GM18870 (cell line): ENCODE results near the gene DEFB123.
A peak's percentile ranks its signal among the peaks of the same experiment; 100 is the strongest.

Experiments
- ATAC-seq: cut with Tn5 transposase; IDR thresholded peaks from one replicate; pipeline ENCODE4 v1.9.1; 2021; ENCODE audit warnings: moderate library complexity; ENCODE audit not compliant: unreplicated experiment

Gene DEFB123

DNA sequence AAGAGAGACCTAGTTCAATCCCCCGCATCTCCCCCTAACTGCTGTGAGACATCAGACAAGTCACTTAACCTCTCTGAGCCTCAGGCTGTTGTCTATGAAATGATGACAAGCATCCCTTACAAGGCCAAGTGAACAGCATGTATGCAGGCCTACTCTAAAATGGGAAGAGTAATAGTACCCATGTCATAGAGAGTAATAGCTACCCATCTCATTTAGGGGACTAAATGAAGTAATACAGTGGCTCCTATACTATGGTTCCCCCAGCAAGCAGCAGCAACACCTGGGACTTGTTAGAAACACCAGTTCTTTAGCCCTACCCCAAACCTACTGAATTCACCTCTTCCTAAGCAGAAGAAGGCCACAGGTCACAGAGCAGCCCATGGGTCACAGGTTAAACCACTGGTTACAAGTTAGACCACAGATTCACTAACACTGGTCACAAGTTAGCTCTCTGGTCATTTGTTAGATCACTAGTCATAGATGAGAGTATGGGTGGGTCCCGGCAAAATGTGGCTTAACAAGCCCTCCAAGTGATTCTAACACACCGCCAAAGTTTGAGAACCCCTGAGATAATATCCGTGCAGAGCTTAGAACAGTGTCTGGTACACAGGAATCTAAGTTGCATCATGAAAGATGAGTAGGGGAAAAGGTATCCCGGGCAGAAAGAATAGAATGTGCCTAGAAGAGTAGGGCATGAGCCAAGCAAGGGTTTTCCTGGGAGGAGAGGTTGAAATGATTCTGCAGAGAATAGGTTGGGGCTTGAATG lies 33.1 kb downstream of the DEFB123 start:
- ATAC-seq = no peak

DNA sequence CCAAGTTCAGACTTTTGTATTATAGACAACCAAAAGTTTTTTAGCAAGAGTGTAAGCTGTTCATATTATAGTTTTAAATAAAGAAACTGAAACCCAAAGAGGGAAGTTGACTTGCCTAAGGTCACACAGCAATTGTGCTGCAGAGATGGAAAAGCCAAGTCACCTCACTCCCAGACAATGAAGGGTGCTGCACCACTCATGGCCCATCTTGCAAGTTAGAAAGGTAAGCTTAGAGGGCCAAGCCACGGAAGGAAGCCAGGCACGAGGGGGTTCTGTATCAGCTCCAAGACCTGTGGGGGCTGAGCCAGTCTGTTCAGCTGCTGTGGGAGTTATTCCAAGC lies 33.6 kb downstream of the DEFB123 start:
- ATAC-seq = peak; percentile 81

DNA sequence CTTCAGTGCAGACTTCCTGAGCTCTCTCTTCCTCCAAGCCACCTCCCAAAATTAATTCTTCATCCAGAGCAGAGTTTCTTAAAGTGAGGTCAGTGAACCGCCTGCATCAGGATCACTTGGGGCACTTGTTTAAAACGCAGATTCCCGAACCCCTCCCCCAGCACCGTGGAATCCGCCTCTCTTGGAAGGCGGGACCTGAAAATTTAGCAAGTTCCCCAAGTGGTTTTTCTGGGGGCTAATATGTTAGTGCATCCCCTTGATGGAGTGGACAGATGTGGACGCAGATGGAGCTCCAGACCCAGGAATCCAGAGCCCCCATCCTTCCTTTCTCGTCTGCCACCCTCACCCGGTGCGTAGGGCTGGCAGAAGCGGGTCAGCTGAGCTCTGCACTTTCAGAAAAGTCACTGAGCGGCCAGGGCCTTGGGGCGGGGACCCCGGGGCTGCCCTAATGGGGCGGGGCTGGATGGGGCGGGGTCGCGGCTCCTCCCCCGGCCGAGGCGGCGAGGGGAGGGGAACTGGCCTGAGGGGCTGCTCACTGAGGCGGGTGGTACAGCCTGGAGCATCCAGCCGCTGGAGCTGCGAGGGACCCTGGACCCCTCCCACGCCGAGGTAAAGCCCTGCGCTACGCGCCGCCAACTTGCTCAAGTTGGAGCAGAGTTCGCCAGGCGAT lies 34.5 kb downstream of the DEFB123 start, which contains the start of the genes DEFB124 and REM1:
Gene DEFB124 (minus strand): TSS at position 370 of the 670 bp plus-strand sequence. CDS start 2,114 bp downstream, outside the sequence.
Gene REM1 (plus strand): TSS at position 531 of the 670 bp plus-strand sequence. CDS start 1,158 bp downstream, outside the sequence.
- no peak for ATAC-seq

DNA sequence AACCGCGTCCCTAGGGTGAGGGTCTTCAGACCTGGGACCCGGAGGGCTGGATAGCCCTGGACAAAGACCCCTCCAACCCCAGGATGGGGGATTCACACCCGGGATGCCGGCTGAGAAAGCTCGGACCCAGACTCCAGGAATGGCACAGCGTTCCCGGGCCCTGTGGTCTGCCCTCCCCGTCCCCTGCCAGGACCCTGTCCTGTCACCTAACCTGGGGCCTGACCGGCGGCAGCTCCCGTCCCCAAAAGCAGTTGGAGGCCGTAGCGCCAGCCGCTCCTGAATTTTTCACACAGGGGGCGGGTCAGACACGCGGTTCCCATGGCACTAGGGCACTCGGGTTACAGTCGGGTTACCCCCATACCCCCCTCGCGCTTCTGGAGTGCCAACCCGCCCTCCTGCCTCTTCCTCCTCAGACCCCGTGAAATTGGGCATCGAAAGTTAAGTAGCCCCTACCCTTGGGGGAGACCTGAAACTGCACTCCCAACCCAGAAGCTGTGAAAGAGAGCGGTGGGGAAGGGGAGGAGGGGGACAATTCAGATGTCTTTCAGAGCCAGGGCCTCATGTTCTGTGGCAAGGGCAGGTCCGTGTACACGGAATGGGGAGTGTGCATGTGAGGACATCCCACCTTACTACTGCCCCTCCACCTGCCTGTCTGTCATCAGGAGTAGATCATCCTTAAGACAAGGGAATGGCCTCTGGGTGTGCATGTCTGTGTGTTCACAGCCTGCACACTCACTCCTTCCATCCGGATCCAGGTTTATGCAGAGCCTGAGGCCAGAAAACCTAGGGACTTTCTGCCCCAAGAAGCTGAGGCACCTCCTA lies 35.3 kb downstream of the DEFB123 start:
- no peak for ATAC-seq

DNA sequence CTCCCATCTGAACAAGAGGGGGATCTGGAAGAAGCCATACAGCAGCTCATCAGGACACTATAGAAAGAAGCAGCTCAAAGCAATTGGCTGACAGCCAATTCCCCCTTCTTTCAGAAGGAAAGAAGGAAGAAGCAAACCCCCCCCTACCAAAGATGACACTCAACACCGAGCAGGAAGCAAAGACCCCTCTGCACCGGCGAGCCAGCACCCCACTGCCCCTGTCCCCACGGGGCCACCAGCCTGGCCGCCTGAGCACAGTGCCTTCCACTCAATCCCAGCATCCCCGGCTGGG lies 35.8 kb downstream of the DEFB123 start:
- ATAC-seq = no peak

DNA sequence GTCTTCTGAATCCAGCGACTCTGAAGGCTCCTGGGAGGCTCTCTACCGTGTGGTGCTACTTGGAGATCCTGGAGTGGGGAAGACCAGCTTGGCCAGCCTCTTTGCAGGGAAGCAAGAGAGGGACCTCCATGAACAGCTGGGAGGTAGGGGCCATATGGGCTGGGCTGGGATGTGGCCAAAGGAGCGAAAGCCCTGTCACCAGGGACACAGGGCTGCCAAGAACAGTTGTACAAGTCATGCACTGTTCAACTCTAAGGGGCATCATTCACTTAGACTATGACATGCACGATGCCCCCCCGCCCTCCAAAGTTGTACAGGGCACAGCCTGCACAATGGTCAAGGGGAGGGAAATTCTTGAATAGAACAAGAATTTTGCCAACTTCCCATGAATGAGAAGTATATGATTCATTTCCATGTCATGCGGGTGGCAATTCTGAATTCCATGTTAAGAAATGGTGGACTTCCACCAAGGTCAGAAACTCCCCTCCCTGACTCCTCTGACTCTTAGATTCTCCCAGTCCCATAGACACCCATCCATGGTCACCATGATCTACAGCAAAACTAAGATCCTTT lies 36.3 kb downstream of the DEFB123 start:
- no peak for ATAC-seq

DNA sequence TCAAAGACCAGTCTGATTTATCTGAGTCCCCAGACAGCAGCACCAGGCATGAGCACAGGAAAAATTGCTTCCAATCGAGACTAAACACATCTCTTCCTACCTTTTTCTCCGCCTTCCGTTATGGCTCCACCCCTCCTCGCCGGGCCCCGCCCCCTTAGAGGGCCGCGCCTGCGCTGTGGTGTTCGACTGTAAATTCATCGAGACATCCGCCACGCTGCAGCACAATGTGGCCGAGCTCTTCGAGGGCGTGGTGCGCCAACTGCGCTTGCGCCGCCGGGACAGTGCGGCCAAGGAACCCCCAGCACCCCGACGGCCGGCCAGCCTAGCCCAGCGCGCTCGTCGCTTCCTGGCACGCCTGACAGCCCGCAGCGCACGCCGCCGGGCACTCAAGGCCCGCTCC lies 43.6 kb downstream of the DEFB123 start:
- no peak for ATAC-seq

DNA sequence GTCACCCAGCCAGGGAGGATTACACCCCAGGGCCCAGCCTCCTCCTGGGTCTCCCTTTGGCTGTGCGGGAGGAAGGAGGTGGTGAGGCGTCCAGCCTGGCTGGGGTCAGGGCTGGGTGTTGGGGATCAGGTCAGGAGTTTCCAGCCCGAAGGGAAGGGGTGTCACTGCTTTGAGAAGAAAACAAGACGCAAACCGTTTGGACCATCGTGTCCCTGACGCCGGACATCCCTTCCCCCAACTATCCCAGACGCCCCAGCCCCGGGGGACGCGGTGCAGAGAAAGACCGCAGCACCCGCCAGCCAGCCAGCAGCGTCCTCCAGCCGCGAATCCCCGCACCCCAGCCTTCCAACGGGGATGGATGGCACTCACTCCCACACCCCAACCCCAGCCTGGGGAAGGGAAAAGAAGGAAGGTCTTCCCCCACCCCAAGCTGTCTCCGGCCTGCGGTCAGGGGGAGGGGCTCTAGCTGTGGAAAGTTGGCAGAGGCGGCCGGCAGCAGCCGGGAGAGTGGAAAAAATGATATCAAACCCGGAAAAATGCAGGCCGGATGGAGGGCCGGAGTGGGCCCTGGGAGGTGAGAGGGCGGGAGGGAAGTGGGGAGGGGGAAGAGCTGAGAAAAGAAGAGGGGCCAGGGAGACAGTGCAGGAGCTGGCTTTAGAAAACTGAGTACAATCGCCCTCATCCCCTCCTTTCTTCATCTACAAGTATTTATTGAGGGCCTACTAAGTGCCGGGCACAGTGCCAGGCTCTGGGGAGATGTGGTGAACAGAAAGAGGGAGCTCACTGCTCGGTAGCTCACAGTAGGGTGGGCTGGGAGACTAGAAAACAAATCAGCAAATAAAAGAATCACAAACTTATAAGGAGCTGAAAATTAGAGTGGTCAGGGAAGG lies 45.3 kb downstream of the DEFB123 start:
- ATAC-seq = no peak

DNA sequence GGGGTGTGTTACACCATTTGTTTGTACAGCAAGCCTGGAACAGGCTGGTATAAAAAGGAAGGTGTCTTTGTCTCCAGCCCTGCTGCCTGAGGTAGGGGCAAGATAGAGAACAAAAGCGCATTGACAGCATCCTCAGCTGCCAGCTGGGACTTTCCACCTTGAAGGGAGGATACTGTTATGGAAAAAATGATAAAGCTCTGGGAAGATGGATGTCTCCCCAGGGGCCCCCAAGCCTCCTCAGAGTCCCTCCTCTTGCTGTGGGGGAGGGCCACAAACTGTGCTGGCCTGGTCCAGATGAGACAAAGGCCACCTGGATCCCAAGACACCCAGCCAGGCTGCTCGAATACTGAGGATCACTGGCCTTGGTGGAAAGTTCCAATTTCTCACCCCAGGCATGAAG lies 47.7 kb downstream of the DEFB123 start:
- ATAC-seq = no peak

DNA sequence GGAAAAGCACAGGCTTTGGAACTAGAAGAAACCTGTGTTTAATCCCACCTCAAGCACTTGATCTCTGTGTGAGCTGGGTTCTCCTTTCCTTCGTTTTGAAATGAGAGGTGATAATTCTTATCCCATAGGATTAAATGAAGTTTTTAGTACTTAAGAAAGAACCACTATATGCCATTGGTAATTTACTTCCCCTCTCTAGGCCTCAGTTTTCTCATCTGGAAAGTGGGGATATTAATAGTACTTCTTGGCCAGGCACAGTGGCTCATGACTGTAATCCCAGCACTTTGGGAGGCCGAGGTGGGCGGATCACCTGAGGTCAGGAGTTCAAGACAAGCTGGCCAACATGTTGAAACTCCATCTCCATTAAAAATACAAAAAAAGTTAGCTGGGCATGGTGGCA lies 48.7 kb downstream of the DEFB123 start:
- no peak for ATAC-seq

DNA sequence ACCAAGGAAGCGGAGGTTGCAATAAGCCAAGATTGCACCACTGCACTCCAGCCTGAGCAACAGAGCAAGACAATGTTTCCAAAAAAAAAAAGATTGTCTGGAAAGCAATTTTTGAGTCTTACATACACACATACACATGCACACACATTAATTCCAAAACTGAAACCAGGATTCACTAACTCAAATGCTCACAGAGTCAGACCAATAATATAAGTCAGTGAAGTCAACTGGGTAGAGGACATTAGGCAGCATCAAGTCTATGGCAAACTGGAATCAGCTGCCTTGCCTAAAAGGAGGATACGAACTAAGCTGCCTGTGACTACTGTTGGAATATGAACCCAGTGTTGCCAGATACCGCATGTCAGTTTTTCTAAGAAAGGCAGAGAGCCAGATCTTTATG lies 50.3 kb downstream of the DEFB123 start:
- ATAC-seq = no peak

DNA sequence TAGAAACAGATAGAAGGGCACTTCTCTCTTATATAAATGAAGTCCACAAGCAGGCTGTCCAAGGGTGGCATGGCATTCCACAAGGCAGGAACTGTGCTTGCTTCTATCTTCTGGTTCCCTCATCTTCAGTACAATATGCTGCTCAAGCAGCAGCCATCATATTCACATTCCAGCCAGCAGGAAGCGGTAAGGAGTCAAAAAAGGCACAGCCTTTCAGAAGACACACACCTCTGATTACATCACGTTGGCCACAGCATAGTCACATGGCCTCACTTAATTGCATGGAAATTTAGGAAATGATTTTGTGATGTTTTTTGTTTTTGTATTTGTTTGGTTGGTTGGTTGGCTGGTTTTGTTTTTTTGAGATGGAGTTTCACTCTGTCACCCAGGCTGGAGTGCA lies 53.7 kb downstream of the DEFB123 start:
- ATAC-seq = no peak

DNA sequence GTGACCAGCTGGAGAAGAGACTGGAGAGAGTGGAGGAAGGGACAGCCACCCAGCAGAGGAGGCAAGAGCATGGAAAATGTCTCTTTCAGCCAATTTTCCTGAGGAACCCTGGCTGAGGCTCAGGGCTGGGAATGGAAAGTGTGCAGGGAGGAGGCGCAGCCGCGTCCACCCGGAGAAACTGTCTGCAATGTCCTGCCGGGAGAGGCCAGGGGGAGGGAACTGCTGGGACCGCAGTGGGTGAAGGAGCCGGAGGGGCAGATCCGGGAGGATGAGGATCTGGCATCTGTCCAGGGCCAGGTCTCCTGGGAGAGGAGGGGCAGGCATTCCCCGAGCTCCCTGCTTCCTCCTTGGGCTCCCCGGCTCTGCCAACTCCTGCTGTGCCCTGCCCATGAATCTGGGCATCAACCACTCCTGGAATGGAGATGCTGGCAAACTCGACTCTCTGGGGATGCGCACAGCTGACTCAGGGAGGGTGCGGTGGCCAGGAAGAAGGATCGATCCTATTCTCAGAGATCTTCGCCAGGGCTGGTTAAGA lies 56.4 kb downstream of the DEFB123 start:
- no peak for ATAC-seq

DNA sequence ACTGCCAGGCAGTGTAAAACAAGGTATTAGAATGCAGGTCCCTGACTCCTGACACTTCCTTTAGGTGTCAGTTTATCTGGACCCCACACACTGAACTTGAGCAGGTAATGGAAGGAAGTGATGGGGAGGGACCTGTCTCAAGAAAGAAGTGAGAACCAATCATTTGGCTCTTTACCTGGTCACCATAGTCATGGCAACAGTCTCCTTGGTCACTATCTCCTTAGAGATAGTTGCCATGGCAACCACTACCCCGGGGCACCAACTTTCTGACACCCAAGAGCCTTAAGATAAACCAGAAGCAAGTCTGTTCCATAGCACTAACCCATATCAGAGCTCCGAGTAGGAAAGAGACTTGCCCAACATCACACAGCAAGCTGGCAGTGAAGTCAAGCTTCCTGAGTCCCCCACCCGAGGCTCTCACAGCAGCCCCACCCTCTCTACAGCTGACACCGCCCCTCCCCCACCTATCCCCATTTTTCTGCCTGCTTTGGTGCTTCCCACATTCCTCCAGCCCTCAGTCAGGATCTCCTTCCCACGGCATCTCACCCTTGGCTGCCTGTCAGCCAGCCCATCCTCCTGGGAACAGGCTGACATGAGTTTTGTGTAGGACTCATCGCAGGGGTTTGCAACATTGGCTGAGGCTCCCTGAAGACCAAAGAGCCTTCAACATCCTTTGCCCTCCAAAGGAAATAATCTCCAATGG lies 57.6 kb downstream of the DEFB123 start:
- no peak for ATAC-seq
